SK-N-SH (cell line): Measurements from ENCODE around the gene DCST1.

Experiments
- EZH2phosphoT487 ChIP-seq: fragments of 200-600 bp; sonication (generic); IDR thresholded peaks from 2 replicates; pipeline ENCODE4 v1.6.1; 2017; ENCODE audit warnings: low read depth, mixed run types, mild to moderate bottlenecking, antibody characterized with exemption, moderate library complexity, borderline replicate concordance
- GATA2 ChIP-seq: sonication (generic); formaldehyde crosslinking; IDR thresholded peaks from 2 replicates; pipeline ENCODE4 v1.5.0; 2020; ENCODE audit warnings: mild to moderate bottlenecking, missing genetic modification reagents
- JUND ChIP-seq: IDR thresholded peaks from 2 replicates; pipeline ENCODE4 v1.4.0; 2012
- NFIC ChIP-seq: IDR thresholded peaks from 2 replicates; pipeline ENCODE4 v1.4.0; 2012; ENCODE audit warnings: borderline replicate concordance
- POLR2AphosphoS5 ChIP-seq: IDR thresholded peaks from 2 replicates; pipeline ENCODE4 v1.6.1; 2012; ENCODE audit warnings: low read depth, low read length
- RAD21 ChIP-seq: IDR thresholded peaks from 2 replicates; pipeline ENCODE4 v1.6.1; 2012; ENCODE audit warnings: mild to moderate bottlenecking, low read length
- RCOR1 ChIP-seq: fragments of 150-350 bp; IDR thresholded peaks from 2 replicates; pipeline ENCODE4 v1.6.1; 2017; ENCODE audit warnings: antibody characterized with exemption, low read length
- RFX5 ChIP-seq: IDR thresholded peaks from 2 replicates; pipeline ENCODE4 v1.6.1; 2012; ENCODE audit warnings: mild to moderate bottlenecking, improper control_type of control experiment, low read length
- SMC3 ChIP-seq: IDR thresholded peaks from 2 replicates; pipeline ENCODE4 v1.6.1; 2012; ENCODE audit warnings: low read depth, low read length, improper control_type of control experiment
- TAF1 ChIP-seq: IDR thresholded peaks from 2 replicates; pipeline ENCODE4 v1.6.1; 2012; ENCODE audit warnings: low read depth, mild to moderate bottlenecking, low read length, moderate library complexity, borderline replicate concordance
- TF ChIP-seq, protein P1 (sequence below): fragments of 200-600 bp; sonication (generic); IDR thresholded peaks from 2 replicates; pipeline ENCODE4 v1.6.1; 2017; ENCODE audit warnings: antibody characterized with exemption, mild to moderate bottlenecking, moderate library complexity
- TF ChIP-seq, protein P2 (sequence below): IDR thresholded peaks from 2 replicates; pipeline ENCODE4 v1.6.1; 2012; ENCODE audit warnings: mild to moderate bottlenecking, low read depth, low read length, moderate library complexity
- TF ChIP-seq, protein P3 (sequence below): IDR thresholded peaks from 2 replicates; pipeline ENCODE4 v1.4.0; 2012; ENCODE audit warnings: low read depth, borderline replicate concordance

DNA sequence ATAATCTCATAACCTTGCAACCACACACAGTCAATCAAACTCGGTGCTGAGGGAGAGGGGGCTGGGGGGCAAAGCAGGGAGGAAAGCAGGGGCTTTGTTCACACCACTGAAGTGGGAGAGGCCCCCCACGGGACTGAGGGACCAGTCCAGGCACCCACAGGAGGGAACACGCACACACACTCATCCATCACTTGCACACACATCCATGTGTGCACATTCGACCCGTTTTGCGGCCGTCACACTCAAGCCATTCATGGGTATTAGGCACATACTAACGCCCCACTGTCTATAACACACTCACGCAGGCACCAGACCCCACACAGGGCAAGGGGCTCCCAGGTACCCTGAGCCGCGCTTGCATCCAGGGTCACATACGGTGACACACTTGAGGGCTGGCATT lies 59.0 kb downstream of the DCST1 start:
- TF ChIP-seq, protein P1, sequence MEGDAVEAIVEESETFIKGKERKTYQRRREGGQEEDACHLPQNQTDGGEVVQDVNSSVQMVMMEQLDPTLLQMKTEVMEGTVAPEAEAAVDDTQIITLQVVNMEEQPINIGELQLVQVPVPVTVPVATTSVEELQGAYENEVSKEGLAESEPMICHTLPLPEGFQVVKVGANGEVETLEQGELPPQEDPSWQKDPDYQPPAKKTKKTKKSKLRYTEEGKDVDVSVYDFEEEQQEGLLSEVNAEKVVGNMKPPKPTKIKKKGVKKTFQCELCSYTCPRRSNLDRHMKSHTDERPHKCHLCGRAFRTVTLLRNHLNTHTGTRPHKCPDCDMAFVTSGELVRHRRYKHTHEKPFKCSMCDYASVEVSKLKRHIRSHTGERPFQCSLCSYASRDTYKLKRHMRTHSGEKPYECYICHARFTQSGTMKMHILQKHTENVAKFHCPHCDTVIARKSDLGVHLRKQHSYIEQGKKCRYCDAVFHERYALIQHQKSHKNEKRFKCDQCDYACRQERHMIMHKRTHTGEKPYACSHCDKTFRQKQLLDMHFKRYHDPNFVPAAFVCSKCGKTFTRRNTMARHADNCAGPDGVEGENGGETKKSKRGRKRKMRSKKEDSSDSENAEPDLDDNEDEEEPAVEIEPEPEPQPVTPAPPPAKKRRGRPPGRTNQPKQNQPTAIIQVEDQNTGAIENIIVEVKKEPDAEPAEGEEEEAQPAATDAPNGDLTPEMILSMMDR: no peak
- TF ChIP-seq SMC3: no peak
- TF ChIP-seq JUND: no peak
- TF ChIP-seq RCOR1: no peak
- TF ChIP-seq, protein P2, sequence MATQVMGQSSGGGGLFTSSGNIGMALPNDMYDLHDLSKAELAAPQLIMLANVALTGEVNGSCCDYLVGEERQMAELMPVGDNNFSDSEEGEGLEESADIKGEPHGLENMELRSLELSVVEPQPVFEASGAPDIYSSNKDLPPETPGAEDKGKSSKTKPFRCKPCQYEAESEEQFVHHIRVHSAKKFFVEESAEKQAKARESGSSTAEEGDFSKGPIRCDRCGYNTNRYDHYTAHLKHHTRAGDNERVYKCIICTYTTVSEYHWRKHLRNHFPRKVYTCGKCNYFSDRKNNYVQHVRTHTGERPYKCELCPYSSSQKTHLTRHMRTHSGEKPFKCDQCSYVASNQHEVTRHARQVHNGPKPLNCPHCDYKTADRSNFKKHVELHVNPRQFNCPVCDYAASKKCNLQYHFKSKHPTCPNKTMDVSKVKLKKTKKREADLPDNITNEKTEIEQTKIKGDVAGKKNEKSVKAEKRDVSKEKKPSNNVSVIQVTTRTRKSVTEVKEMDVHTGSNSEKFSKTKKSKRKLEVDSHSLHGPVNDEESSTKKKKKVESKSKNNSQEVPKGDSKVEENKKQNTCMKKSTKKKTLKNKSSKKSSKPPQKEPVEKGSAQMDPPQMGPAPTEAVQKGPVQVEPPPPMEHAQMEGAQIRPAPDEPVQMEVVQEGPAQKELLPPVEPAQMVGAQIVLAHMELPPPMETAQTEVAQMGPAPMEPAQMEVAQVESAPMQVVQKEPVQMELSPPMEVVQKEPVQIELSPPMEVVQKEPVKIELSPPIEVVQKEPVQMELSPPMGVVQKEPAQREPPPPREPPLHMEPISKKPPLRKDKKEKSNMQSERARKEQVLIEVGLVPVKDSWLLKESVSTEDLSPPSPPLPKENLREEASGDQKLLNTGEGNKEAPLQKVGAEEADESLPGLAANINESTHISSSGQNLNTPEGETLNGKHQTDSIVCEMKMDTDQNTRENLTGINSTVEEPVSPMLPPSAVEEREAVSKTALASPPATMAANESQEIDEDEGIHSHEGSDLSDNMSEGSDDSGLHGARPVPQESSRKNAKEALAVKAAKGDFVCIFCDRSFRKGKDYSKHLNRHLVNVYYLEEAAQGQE: no peak
- no peak for TF ChIP-seq RFX5
- TF ChIP-seq, protein P3, sequence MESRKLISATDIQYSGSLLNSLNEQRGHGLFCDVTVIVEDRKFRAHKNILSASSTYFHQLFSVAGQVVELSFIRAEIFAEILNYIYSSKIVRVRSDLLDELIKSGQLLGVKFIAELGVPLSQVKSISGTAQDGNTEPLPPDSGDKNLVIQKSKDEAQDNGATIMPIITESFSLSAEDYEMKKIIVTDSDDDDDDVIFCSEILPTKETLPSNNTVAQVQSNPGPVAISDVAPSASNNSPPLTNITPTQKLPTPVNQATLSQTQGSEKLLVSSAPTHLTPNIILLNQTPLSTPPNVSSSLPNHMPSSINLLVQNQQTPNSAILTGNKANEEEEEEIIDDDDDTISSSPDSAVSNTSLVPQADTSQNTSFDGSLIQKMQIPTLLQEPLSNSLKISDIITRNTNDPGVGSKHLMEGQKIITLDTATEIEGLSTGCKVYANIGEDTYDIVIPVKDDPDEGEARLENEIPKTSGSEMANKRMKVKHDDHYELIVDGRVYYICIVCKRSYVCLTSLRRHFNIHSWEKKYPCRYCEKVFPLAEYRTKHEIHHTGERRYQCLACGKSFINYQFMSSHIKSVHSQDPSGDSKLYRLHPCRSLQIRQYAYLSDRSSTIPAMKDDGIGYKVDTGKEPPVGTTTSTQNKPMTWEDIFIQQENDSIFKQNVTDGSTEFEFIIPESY: no peak
- TF ChIP-seq EZH2phosphoT487: no peak
- TF ChIP-seq GATA2 (CRISPR knock-in tag): no peak
- TF ChIP-seq POLR2AphosphoS5: no peak
- no peak for TF ChIP-seq TAF1
- TF ChIP-seq NFIC: no peak
- TF ChIP-seq RAD21: no peak
